Nephron progenitor cell (in vitro differentiated cells): ENCODE data around the gene PTGFRN.
A peak's percentile ranks its signal among the peaks of the same experiment; 100 is the strongest.

Experiments
- DNase-seq: peaks from one replicate; pipeline ENCODE4 v3.0.0; 2021
- H3K27ac Mint-ChIP-seq: 2 replicates; pipeline ENCODE4 v1.8.0; 2021; ENCODE audit warnings: mild to moderate bottlenecking, moderate library complexity, mixed read lengths
- H3K27me3 Mint-ChIP-seq: 2 replicates; pipeline ENCODE4 v1.8.0; 2021; ENCODE audit warnings: mild to moderate bottlenecking, low read depth, mixed read lengths; ENCODE audit not compliant: poor library complexity
- H3K36me3 Mint-ChIP-seq: 2 replicates; pipeline ENCODE4 v1.8.0; 2021; ENCODE audit warnings: low read depth, mixed read lengths
- H3K4me1 Mint-ChIP-seq: 2 replicates; pipeline ENCODE4 v1.8.0; 2021; ENCODE audit warnings: mixed read lengths
- H3K4me3 Mint-ChIP-seq: 2 replicates; pipeline ENCODE4 v1.8.0; 2021; ENCODE audit warnings: mild to moderate bottlenecking, moderate library complexity, mixed read lengths
- H3K9me3 Mint-ChIP-seq: 2 replicates; pipeline ENCODE4 v1.8.0; 2021; ENCODE audit warnings: mild to moderate bottlenecking, moderate library complexity, mixed read lengths
- TF ChIP-seq, protein P1 (sequence below): fragments of 200-600 bp; sonication (generic); IDR thresholded peaks from 2 replicates; pipeline ENCODE4 v1.5.0; 2021; ENCODE audit warnings: antibody characterized with exemption

Gene PTGFRN

DNA sequence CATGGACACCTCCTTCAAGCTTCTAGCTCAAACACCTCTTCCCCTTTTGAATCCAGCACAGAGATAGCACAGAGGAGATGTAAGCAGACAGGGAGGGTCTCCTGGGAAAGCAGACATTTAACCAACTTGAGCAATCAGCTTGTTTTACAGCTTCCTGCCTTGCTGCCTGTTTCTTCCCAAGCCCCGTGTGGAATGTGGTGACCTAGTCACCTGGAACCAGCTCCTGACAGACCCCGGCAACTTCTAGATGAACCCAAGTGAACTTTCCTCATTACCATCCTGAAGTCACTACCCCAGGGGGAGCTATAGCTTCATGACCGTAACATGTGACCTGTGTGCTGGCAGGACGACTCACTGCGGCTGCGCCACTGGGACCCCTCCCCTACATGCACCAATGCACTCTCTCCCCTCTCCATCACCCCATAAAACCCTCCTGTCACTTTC lies 126.3 kb downstream of the PTGFRN start:
- DNase-seq: peak; percentile 86
- H3K27me3 Mint-ChIP-seq: peaks cover 6% of the 10 kb centered on the region
- peaks cover 77% of the 10 kb centered on the region for H3K4me1 Mint-ChIP-seq
- H3K4me3 Mint-ChIP-seq: no peak overlapping the region
- TF ChIP-seq, protein P1, sequence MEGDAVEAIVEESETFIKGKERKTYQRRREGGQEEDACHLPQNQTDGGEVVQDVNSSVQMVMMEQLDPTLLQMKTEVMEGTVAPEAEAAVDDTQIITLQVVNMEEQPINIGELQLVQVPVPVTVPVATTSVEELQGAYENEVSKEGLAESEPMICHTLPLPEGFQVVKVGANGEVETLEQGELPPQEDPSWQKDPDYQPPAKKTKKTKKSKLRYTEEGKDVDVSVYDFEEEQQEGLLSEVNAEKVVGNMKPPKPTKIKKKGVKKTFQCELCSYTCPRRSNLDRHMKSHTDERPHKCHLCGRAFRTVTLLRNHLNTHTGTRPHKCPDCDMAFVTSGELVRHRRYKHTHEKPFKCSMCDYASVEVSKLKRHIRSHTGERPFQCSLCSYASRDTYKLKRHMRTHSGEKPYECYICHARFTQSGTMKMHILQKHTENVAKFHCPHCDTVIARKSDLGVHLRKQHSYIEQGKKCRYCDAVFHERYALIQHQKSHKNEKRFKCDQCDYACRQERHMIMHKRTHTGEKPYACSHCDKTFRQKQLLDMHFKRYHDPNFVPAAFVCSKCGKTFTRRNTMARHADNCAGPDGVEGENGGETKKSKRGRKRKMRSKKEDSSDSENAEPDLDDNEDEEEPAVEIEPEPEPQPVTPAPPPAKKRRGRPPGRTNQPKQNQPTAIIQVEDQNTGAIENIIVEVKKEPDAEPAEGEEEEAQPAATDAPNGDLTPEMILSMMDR: peak; percentile 7
- peak overlapping the region; percentile 98 for H3K27ac Mint-ChIP-seq
- H3K36me3 Mint-ChIP-seq: peaks cover 7% of the 10 kb centered on the region
- no peaks in the 10 kb centered on the region for H3K9me3 Mint-ChIP-seq

DNA sequence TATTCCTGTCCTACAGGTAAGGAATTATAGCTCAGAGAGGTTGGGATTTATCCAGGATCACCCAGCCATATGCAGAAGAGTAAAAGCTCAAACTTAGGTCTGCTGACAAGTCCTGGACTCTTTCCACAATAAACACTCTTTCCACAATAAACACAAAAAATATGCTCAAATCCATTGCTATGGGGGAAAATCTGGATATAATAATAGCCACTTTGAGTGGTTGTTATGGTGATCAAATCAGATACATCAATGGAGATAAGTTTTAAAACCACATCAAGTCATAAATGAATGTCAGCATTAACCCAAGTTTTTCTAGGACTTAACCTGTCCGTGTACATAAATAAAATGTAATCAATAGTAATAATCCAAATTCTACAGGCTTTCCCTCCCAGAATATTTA lies 128.1 kb downstream of the PTGFRN start:
- H3K4me1 Mint-ChIP-seq: peaks cover 62% of the 10 kb centered on the region
- TF ChIP-seq, protein P1: no peak
- no peak overlapping the region for H3K4me3 Mint-ChIP-seq
- H3K27me3 Mint-ChIP-seq: peaks cover 6% of the 10 kb centered on the region
- no peak for DNase-seq
- H3K27ac Mint-ChIP-seq: no peak overlapping the region
- H3K36me3 Mint-ChIP-seq: peaks cover 14% of the 10 kb centered on the region
- H3K9me3 Mint-ChIP-seq: peaks cover 5% of the 10 kb centered on the region

DNA sequence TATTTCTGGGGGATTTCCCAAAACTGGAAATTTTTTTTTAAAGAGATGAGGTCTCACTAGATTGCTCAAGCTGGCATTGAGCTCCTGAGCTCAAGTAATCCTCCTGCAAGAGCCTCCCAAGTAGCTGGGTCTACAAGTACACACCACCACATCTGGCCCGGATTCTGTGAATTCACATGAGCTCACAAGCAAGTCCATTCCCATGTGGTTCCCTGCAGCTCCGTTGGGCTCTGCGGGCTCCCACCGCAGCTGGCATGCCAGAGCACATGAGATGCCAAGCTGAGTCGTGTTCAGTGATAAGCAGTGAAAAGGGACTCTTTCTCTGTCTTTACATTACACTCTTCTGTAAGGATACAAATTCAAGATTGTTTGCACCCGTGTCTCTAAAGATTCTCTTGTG lies 128.5 kb downstream of the PTGFRN start:
- peaks cover 9% of the 10 kb centered on the region for H3K9me3 Mint-ChIP-seq

More for the DNA sequence above, 128.5 kb downstream of the PTGFRN start:
- Mint-ChIP-seq H3K4me1 (peaks cover 58% of the 10 kb centered on the region), H3K36me3 (peaks cover 18% of the 10 kb centered on the region), H3K4me3 (no peak overlapping the region), H3K27ac (no peak overlapping the region), H3K27me3 (peaks cover 6% of the 10 kb centered on the region)
- DNase-seq: no peak
- TF ChIP-seq, protein P1: no peak
